Liver (tissue), 9 donors: ENCODE measurements around the gene RPS6KA2. TPM values are rescaled to one million over a fixed set of nuclear protein-coding genes. Genes with fewer than 3 reads are reported as not detected.

Experiments used
- DNase-seq: peaks from one replicate; pipeline ENCODE4 v3.0.0-alpha.2; 2017; ENCODE audit warnings: low spot score
- H3K27ac ChIP-seq, 2 donors: one replicate each; pipeline ENCODE4 v1.7.0; 2013; ENCODE audit warnings: inconsistent platforms in 2 of 2, low read length in 2 of 2, control low read depth in 1 of 2, low read depth in 1 of 2, mild to moderate bottlenecking in 1 of 2
- H3K27me3 ChIP-seq, 4 donors: one replicate each; pipeline versions ENCODE4 v1.6.1 to v1.7.0; 2013; ENCODE audit warnings: low read length in 3 of 4, inconsistent platforms in 1 of 4, mild to moderate bottlenecking in 1 of 4, moderate library complexity in 1 of 4; ENCODE audit not compliant: control insufficient read depth in 4 of 4, insufficient read depth in 4 of 4
- H3K36me3 ChIP-seq, 4 donors: one replicate each; pipeline versions ENCODE4 v1.6.1 to v1.7.0; 2013; ENCODE audit warnings: low read length in 3 of 4, mild to moderate bottlenecking in 3 of 4, low read depth in 1 of 4, moderate library complexity in 1 of 4; ENCODE audit not compliant: control insufficient read depth in 4 of 4, insufficient read depth in 3 of 4
- H3K4me1 ChIP-seq, 4 donors: one replicate each; pipeline versions ENCODE4 v1.6.1 to v1.7.0; 2013; ENCODE audit warnings: low read length in 3 of 4, mild to moderate bottlenecking in 3 of 4, moderate library complexity in 1 of 4; ENCODE audit not compliant: control insufficient read depth in 4 of 4, insufficient read depth in 4 of 4
- H3K4me3 ChIP-seq, 3 donors: one replicate each; pipeline versions ENCODE4 v1.6.1 to v1.7.0; 2013; ENCODE audit warnings: low read length in 3 of 3, control low read depth in 1 of 3, low read depth in 1 of 3, mild to moderate bottlenecking in 1 of 3
- H3K9ac ChIP-seq, 2 donors: one replicate each; pipeline ENCODE4 v1.7.0; 2013; ENCODE audit warnings: low read length in 2 of 2, mild to moderate bottlenecking in 2 of 2, moderate library complexity in 2 of 2, control low read depth in 1 of 2, low read depth in 1 of 2
- H3K9me3 ChIP-seq, 4 donors: one replicate each; pipeline versions ENCODE4 v1.6.1 to v1.7.0; 2013; ENCODE audit warnings: low read length in 3 of 4; ENCODE audit not compliant: control insufficient read depth in 4 of 4
- EGR1 ChIP-seq, 2 donors: IDR thresholded peaks; 2 replicates each; pipeline ENCODE4 v1.6.1; 2016 to 2018; ENCODE audit warnings: antibody characterized with exemption in 2 of 2, low read depth in 2 of 2
- FOXA1 ChIP-seq: IDR thresholded peaks from 2 replicates; pipeline ENCODE4 v1.6.1; 2016; ENCODE audit warnings: antibody characterized with exemption
- FOXA2 ChIP-seq: IDR thresholded peaks from 2 replicates; pipeline ENCODE4 v1.6.1; 2016; ENCODE audit warnings: antibody characterized with exemption
- HNF4A ChIP-seq, 2 donors: conservative IDR thresholded peaks; 2 replicates each; pipeline ENCODE4 v1.6.1; 2016; ENCODE audit warnings: antibody characterized with exemption in 2 of 2, mild to moderate bottlenecking in 2 of 2
- HNF4G ChIP-seq: IDR thresholded peaks from 2 replicates; pipeline ENCODE4 v1.6.1; 2016; ENCODE audit warnings: antibody characterized with exemption
- JUND ChIP-seq, 2 donors: IDR thresholded peaks; 2 replicates each; pipeline ENCODE4 v1.6.1; 2016; ENCODE audit warnings: antibody characterized with exemption in 2 of 2
- NR2F2 ChIP-seq: IDR thresholded peaks from 2 replicates; pipeline ENCODE4 v1.6.1; 2016; ENCODE audit warnings: antibody characterized with exemption
- RAD21 ChIP-seq, 2 donors: IDR thresholded peaks; 2 replicates each; pipeline ENCODE4 v1.6.1; 2016; ENCODE audit warnings: antibody characterized with exemption in 2 of 2, mild to moderate bottlenecking in 2 of 2
- RXRA ChIP-seq, 2 donors: IDR thresholded peaks; 2 replicates each; pipeline ENCODE4 v1.6.1; 2017 to 2018; ENCODE audit warnings: antibody characterized with exemption in 2 of 2, mild to moderate bottlenecking in 1 of 2
- TAF1 ChIP-seq: conservative IDR thresholded peaks from 2 replicates; pipeline ENCODE4 v1.6.1; 2016; ENCODE audit warnings: antibody characterized with exemption, mild to moderate bottlenecking
- YY1 ChIP-seq: IDR thresholded peaks from 2 replicates; pipeline ENCODE4 v1.6.1; 2016; ENCODE audit warnings: antibody characterized with exemption, mild to moderate bottlenecking
- WGBS: extraction: QIAGEN DNeasy Blood & Tissue Kit; methylation state at CpG from one replicate; pipeline ENCODE4 v1.1.7; 2013; 5-methylcytosine and 5-hydroxymethylcytosine counted together
- polyA plus RNA-seq, 2 donors: library from polyadenylated mRNA; stranded (reverse) in 1 of 2; unstranded in 1 of 2; fragments of 200-250 nt in 1 of 2; fragments of >200 nt in 1 of 2; fragmentation: Nextera tagmentation in 1 of 2; extraction: Ambion mirVana in 1 of 2; gene quantifications; one replicate each; pipeline versions ENCODE4 v1.2.1 to v1.2.3, GENCODE V29; 2013 to 2015
- total RNA-seq, 2 donors: library from RNA; depleted of rRNA; stranded (reverse); fragments of >200 nt; gene quantifications; one replicate each; pipeline ENCODE4 v1.2.3, GENCODE V29; 2014
- TF ChIP-seq, protein P1 (sequence below): fragments of 150-350 bp; IDR thresholded peaks from 2 replicates; pipeline ENCODE4 v1.5.1; 2017; ENCODE audit warnings: improper control_type of control experiment, low read depth, low read length; ENCODE audit not compliant: missing input control
- TF ChIP-seq, protein P2 (sequence below): IDR thresholded peaks from 2 replicates; pipeline ENCODE4 v1.6.1; 2016; ENCODE audit warnings: antibody characterized with exemption
- TF ChIP-seq, protein P3 (sequence below): IDR thresholded peaks from 2 replicates; pipeline ENCODE4 v1.6.1; 2016; ENCODE audit warnings: antibody characterized with exemption
- TF ChIP-seq, protein P4 (sequence below): IDR thresholded peaks from 2 replicates; pipeline ENCODE4 v1.6.1; 2016; ENCODE audit warnings: antibody characterized with exemption, mild to moderate bottlenecking
- donor health status: healthy.
- donor health status: healthy.
- donor health status: healthy.
- donor health status: healthy.
- donor health status: healthy.

The RPS6KA2 gene
- total and polyA plus RNA-seq, 4 donors: 2.5 to 9.0 (median 5.0) TPM

DNA sequence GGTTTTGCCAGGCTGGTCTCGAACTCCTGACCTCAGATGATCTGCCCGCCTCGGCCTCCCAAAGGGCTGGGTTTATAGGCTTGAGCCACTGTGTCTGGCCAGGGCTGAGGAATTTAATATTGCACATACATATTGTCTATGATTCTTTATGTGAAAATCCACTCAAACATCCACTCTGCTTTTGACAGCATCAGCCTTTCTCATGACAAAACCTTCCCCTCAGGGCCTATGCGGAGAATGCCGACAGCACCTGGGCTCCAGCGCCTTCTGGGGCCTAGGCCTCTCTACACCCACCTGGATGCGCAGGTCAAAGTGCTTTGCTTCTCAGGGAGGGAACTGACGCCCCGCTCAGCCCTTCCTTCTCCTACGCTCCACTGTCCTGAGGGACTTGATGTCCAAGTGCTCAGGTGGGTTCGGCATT is 46.0 kb downstream of the RPS6KA2 start:
- Histone ChIP-seq H3K4me3 (no peak overlapping the region), H3K9me3 (no peaks in the 10 kb centered on the region), H3K9ac (no peak overlapping the region), H3K4me1 (no peaks in the 10 kb centered on the region), H3K36me3 (no peaks in the 10 kb centered on the region), H3K27me3 (no peaks in the 10 kb centered on the region), H3K27ac (no peak overlapping the region)
- WGBS: 97% methylated on average over 11 of the region's 11 CpGs
- DNase-seq: no peak
- no peak for TF ChIP-seq RAD21 (IDR thresholded peaks at IDR 0.05)
- TF ChIP-seq, protein P1, sequence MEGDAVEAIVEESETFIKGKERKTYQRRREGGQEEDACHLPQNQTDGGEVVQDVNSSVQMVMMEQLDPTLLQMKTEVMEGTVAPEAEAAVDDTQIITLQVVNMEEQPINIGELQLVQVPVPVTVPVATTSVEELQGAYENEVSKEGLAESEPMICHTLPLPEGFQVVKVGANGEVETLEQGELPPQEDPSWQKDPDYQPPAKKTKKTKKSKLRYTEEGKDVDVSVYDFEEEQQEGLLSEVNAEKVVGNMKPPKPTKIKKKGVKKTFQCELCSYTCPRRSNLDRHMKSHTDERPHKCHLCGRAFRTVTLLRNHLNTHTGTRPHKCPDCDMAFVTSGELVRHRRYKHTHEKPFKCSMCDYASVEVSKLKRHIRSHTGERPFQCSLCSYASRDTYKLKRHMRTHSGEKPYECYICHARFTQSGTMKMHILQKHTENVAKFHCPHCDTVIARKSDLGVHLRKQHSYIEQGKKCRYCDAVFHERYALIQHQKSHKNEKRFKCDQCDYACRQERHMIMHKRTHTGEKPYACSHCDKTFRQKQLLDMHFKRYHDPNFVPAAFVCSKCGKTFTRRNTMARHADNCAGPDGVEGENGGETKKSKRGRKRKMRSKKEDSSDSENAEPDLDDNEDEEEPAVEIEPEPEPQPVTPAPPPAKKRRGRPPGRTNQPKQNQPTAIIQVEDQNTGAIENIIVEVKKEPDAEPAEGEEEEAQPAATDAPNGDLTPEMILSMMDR: no peak
- TF ChIP-seq, protein P2, sequence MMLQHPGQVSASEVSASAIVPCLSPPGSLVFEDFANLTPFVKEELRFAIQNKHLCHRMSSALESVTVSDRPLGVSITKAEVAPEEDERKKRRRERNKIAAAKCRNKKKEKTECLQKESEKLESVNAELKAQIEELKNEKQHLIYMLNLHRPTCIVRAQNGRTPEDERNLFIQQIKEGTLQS: no peak
- TF ChIP-seq TAF1: no peak
- no peak for TF ChIP-seq YY1
- TF ChIP-seq EGR1 (IDR thresholded peaks at IDR 0.05; ENCODE audit: low read depth in 2 of 2): no peak
- TF ChIP-seq HNF4A (conservative IDR thresholded peaks at IDR 0.05): no peak
- TF ChIP-seq RXRA (IDR thresholded peaks at IDR 0.05): no peak
- TF ChIP-seq, protein P3, sequence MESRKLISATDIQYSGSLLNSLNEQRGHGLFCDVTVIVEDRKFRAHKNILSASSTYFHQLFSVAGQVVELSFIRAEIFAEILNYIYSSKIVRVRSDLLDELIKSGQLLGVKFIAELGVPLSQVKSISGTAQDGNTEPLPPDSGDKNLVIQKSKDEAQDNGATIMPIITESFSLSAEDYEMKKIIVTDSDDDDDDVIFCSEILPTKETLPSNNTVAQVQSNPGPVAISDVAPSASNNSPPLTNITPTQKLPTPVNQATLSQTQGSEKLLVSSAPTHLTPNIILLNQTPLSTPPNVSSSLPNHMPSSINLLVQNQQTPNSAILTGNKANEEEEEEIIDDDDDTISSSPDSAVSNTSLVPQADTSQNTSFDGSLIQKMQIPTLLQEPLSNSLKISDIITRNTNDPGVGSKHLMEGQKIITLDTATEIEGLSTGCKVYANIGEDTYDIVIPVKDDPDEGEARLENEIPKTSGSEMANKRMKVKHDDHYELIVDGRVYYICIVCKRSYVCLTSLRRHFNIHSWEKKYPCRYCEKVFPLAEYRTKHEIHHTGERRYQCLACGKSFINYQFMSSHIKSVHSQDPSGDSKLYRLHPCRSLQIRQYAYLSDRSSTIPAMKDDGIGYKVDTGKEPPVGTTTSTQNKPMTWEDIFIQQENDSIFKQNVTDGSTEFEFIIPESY: no peak
- TF ChIP-seq JUND (IDR thresholded peaks at IDR 0.05): no peak
- no peak for TF ChIP-seq FOXA1
- no peak for TF ChIP-seq HNF4G
- no peak for TF ChIP-seq FOXA2
- no peak for TF ChIP-seq NR2F2
- TF ChIP-seq, protein P4, sequence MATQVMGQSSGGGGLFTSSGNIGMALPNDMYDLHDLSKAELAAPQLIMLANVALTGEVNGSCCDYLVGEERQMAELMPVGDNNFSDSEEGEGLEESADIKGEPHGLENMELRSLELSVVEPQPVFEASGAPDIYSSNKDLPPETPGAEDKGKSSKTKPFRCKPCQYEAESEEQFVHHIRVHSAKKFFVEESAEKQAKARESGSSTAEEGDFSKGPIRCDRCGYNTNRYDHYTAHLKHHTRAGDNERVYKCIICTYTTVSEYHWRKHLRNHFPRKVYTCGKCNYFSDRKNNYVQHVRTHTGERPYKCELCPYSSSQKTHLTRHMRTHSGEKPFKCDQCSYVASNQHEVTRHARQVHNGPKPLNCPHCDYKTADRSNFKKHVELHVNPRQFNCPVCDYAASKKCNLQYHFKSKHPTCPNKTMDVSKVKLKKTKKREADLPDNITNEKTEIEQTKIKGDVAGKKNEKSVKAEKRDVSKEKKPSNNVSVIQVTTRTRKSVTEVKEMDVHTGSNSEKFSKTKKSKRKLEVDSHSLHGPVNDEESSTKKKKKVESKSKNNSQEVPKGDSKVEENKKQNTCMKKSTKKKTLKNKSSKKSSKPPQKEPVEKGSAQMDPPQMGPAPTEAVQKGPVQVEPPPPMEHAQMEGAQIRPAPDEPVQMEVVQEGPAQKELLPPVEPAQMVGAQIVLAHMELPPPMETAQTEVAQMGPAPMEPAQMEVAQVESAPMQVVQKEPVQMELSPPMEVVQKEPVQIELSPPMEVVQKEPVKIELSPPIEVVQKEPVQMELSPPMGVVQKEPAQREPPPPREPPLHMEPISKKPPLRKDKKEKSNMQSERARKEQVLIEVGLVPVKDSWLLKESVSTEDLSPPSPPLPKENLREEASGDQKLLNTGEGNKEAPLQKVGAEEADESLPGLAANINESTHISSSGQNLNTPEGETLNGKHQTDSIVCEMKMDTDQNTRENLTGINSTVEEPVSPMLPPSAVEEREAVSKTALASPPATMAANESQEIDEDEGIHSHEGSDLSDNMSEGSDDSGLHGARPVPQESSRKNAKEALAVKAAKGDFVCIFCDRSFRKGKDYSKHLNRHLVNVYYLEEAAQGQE: no peak
